IPS-NIHi11 (cell line): ENCODE data around the gene RAD9A.

ENCODE experiments used
- DNase-seq: peaks from one replicate; pipeline ENCODE4 v3.0.0; 2012; ENCODE audit warnings: mixed read lengths, low spot score

The RAD9A gene

DNA sequence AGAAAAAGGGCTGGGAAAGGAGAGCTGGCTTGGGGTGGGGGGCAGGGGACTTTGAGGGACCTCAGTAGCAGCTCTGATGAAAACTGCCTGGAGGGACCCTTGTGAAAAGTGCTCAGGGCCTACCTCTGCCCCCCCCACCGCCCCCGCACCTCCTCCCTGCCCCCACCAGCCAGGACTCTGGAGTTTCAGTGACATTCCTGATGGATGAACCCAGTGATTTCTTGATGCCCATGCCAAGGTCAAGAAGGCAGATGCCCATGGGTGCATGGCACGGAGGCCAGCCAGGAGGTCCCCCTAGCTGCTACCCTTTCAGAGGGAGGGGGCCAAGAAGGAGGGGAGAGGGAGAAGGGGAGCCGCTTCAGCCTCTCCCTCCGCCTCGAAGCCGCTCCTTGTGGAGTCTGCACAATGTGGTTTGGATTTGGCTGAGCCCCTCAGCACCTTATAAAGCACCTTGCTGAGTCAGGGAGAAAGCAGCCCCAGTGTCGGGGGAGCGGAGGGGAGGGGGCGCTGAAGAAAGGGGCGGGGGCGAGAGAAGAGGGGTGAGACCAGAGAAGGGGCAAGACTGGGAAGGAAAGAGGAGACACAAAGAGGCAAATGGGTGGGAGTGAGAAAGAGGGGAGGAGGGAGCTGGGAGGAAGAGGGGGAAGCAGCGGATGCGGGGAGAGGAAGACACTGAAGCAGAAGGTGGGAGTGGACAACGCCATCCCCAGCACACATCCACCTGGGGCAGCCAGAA lies 16.3 kb upstream of the RAD9A start:
- no peak for DNase-seq

DNA sequence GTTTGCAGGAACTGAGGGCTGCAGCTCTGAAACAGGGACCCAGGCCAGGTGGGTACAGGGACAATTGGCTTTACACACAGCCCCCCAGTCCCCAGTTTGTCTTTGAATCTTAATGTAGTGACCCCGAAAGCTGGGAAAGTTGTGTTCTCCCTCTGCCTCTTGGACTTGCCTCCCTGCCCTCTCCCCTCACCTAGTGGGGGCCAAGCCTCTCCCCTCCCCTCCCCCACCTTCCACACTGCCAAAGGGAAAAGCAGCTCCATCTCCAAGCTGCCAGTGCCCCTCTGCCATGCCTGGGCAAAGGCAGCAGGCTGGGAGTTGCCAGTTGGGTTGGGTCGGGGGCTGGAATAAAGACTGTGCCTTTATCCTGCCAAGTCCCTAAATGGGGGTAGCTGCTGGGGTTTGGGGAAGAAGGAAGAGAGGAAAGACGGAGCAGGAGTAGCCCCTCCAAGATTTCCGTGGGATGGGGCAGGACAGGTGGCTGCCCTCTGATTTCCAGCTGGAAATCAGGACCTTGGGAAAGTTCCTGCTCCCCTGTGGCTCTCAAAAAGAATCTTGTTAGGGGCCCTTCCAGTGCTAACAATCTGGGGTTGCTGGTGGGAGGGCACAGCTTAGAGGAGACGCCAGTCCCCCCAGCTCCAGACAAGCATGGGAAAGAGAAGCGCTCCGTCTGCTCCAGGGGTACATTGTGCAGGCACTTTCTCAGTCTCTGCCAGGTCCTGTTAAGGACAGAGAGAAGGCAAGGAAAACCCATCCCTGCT lies 15.5 kb upstream of the RAD9A start:
- no peak for DNase-seq

DNA sequence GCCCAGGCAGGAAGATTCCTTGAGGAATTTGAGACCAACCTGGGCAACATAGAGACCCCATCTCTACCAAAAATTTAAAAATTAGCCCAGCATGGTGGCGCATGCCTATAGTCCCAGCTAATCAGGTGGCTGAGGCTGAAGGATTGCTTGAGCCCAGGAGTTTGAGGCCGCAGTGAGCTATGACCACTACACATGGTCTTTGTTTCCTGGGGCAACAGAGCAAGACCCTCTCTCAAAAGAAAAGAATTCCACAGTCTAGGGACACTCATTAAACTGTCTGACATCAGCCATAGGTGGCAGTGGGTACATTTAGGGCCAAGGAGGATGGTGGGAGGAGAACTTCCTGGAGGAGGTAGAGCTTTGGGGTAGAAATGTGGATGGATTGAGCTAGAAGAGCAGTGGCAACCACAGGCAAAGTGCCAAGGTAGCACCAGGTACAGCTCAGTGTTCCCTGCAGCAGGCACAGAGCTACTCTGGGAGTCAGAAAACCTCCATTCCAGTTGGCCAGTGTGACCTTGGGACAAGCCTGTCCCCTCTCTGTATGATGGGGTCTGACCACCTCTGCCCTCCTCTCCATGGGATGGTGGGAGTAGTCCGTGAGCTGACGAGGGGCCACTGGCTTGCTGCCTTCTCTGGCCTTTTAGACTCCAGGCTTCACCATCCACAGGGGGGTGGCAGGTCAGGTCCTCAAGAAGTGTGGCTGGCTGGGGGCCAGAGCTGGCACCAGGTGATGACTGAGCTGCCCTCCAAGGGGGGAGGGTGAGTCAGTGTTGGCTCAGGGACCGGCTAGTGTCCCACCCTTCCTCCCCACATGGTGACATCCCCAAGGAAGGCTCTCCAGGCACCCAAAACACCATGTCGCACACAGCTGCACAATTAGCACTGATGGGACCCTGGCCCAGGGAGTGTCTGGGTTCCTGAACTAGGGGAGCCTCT lies 14.6 kb upstream of the RAD9A start:
- no peak for DNase-seq

DNA sequence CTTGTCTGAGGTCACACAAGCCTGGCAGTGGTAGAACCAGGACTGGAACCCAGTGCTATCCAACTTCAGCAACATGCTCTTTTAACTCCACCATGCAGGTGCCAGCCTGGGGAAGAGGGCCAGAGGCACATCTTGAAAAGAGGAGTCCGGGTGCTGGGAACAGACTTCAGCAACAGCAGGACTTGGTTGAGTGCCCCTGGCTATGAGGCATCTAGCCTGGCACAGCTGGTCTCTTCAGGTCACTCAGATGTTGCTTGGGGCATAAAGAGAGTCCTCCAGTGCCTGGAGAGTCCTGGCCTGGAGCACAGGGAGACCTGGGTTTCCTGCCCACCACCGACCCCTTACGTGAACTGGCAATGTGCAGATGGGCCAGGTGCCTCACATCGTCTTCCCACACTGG lies 13.2 kb upstream of the RAD9A start:
- DNase-seq: no peak

DNA sequence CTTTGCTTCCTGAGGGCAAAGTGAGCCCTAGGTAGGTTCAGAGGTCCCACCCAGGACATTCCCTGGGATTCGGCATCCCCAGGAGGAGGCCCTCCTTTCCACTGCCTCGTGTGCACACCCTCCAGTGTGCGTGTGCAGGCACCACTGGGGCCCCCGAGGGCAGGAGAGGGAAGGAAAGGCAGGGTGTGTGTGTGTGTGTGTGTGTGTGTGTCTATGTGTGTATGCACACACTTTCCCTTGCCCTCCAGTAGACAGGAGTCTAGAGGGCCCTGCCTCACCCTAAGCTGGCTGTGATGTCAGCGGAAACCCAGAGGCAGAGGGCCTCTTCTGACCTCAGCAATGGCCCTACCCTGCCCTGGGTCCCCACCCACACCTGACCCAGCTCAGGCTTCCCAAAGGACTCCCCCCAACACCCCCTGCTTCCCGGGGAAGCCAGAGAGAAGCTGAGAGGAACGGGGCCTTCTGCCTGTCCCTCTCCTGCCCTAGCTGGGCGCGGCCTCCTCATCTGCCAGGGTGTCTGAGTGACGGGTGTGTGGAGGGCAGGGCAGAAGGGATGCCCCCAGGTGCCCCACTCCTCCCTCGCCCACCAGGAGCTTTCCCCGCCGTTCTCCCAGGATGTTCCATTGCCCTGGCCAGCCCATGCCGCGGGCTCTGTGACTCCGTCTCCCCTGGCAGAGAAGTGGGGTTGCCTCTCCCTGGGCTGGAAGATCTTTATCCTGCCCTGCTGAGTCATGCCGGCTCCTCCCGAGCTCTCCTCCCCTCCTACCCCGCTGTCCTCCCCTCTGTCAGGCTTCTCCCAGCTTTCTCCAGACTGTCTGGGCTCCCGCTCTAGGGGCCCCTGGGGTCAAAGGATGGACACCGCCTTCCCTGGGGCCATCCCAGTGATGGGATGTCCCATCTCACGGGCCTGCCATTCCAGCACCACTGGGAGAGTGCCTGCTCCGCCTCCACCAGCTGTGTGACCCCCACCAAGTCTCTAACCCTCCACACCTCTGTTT lies 12.4 kb upstream of the RAD9A start:
- no peak for DNase-seq

DNA sequence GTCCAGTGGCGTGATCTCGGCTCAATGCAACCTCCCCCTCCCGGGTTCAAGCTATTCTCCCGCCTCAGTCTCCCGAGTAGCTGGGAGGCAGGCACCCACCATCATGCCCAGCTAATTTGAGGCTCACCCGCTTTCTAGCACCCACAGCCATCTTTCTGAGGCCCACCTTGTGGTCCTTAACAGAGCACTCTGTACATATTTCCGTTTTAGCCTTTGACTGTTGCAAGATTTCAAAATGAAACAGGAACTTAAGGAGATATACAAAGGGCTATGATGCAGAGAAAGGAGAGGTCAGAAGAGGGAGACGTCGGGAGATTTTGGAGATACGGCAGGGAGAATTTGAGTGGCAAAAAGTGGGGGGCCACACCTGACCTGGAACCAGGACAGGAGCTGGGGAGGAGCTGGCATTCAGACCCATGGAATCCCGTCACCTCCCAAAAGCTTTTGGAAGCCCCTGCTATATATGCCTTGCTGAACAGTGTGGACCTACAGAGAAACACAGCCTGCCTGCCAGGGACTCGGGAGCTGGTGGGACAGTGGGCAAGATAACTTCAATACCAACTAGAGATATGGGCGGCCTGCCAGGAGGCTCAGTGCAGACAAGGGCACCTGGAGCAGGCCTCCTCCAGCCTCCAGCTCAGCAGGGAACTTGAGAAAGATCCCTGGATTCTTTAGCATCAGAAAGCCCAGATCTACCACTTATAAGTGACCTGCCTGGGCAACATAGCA lies 10.4 kb upstream of the RAD9A start:
- no peak for DNase-seq

DNA sequence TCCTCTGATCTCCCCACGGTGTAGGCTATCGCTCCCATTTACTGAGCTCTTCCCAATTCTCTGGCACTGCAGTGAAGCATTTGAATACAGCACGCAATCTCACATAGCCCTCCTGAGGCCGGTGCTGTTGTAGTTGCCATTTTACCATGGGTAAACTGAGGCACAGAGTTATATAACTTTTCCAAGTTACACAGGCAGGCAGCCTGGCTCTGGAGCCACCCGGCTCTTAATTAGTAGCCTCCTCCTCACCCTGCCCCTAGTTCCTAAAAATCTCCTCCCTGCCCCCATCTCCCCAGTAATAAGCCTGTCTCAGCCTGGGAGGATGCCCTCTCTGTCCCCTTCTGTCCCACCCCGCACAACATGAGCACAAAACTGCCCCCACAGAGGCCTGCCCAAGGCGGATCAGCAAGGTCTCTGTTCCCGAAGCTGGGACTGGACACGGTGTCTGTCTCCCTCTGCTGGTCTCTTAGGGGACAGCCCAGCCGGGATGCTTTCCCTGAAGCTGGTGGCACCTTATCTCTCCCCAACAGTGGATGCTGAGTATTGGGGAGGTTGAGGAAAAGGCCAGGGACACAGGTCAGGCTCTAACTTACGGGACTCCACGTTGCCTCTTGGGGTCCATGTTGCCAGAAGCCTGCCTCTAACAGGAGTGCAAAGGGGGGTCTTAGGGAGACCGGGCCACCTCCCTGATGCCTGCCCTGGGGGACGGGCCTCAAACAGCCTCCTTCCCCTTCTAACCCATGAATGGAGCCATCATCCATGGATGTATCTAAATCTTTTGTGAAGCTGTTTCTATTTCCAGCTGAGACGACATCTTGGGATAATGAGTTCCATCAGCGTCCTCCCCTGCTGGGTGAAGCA lies 9.3 kb upstream of the RAD9A start:
- peak; percentile 77 for DNase-seq

DNA sequence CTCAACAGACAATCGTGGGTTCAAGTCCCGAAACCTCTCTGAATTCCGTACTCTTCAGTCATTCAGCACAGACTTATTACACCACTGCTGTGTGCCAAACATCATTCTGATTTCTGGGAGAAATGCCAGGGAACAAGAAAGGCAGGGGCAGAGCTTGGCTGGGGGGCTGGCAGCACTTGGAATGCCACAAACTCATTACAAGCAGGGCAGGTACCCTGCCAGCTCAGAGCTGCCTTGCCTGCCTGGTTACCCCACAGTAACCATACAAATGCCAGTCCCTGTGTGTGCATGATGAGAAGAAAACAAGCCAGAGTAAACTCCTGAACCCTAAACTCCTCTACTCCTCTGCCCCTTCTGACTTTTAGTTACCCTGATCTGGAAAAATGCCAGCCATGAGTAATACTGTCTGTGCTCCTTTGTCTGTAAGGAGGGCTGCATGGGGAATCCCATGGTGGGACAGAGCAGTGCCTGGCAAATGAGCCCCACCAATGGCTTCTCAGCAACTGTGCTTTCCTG lies 6.9 kb upstream of the RAD9A start:
- no peak for DNase-seq

DNA sequence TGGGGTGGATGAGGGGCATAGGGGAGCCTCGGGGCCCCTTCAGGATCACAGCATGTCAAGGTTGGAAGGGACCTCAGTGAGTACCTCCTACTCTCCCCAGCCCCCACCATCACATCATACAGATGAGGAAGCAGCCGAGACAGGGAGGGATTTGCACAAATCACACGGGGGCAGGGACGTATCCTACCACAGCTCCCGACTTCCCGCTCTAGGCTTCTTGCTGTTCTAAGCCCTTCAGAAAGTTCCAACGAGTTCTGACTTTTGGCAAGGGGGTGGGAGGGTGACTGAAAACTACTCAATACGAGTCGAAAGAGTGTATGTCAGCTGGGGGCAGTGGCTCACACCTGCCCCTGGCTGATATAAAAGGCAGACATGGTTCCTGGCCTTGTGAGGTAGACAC lies 4.7 kb upstream of the RAD9A start:
- DNase-seq: no peak

DNA sequence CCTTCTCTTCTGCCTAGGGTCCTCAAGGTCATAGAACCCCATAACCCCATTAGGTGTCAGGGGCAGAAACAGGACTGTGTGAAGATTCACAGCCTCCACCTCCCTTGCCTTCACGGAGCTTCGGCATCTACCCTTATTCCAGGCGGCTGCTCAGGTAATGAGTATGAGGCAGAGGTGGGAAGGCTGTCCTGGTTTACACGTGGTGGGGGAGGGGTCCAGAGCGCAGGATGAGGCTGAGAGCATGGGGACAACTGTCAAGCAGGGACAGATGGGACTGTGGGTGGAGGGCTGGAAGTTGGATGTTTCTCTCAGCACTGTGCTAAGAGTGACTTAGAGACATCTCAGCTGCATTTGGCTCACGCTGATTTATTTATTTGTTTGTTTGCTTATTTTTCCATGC lies 4.3 kb upstream of the RAD9A start:
- DNase-seq: no peak

DNA sequence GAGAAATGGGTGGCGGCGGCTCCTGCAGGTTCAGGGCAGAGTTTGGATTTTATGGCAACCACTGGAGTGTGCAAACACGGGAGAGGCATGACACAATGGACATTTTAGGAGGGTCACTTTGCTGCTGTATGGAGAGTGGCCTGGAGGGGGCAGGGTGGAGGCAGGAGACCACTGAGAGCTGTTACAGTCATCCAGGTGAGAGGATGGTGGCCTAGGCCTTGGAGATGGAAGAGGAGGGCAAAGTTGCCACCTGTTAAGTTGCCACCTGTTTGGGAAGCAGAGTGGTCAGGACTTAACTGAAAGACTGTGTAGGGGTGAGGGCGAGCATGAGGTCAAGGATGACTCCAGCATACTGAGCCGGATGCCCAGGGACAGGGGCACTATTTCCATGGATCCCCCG lies 2.3 kb upstream of the RAD9A start:
- DNase-seq: peak; percentile 77

DNA sequence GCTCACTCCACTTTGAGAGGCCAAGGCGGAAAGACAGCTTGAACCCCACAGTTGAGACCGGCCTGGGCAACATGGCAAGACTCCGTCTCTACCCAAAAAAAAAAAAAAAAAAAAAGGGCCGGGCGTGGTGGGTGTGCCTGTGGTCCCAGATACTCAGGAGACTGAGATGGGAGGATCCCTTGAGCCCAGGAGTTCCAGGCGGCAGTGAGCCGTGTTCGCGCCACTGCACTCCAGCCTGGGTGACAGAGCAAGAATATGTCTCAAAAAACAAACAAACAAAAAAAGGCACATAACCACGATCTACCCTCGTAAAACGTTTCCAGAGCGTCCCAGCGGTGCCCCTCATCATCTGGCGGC lies 861 bp upstream of the RAD9A start:
- no peak for DNase-seq

DNA sequence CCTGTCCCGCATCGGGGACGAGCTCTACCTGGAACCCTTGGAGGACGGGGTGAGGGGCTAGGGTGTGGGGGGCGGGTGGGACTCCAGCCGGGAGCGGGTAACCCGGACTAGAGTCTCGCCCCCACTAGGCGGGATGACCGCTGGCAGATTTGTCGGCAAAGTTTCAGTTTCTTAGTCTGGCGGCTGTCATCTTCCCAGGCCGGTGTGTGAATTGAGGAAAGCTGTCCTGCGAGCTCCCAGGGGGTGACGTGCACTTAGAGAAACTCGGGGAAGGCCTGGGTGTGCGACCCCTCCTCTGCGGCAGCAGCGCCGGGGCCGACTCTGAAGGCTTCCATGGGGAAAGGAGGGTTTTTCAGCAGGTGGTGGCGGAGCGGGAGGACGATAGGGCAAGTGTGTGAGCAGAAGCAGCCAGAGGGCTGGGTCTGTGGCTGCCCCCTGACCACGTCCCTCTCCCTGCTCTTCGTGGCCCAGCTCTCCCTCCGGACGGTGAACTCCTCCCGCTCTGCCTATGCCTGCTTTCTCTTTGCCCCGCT lies 463 bp downstream of the RAD9A start:
- DNase-seq: no peak

DNA sequence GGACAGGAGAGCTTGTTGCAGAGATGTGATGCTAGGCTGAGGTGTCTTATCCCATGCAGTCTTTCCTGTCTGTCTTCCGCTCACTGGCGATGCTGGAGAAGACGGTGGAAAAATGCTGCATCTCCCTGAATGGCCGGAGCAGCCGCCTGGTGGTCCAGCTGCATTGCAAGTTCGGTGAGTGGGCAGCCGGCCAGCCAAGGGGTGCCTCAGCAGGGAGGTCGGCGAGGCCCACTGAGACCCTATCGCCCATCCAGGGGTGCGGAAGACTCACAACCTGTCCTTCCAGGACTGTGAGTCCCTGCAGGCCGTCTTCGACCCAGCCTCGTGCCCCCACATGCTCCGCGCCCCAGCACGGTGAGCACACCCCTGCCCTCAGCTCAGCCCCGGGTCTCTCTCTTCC lies 1.7 kb downstream of the RAD9A start:
- DNase-seq: no peak

DNA sequence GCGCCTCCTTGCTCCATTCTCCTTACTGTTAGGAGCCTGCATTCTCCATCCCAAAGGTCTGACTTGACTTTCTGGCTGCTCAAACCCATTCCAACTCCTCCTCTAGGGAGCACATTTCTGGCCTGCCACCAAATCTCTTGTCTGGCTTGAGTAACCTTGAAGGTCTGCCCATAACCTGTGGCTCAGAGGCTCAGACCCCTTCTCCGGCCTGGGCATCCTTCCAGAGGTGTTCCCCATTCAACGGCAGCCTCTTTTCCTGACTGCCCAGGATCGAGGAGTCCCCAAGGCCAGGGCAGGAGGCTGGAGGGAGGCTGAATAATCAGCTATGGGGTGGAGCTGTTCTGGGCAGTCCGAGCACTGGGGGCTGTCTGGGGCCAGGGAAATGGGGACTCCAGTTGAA lies 2.2 kb downstream of the RAD9A start:
- no peak for DNase-seq

DNA sequence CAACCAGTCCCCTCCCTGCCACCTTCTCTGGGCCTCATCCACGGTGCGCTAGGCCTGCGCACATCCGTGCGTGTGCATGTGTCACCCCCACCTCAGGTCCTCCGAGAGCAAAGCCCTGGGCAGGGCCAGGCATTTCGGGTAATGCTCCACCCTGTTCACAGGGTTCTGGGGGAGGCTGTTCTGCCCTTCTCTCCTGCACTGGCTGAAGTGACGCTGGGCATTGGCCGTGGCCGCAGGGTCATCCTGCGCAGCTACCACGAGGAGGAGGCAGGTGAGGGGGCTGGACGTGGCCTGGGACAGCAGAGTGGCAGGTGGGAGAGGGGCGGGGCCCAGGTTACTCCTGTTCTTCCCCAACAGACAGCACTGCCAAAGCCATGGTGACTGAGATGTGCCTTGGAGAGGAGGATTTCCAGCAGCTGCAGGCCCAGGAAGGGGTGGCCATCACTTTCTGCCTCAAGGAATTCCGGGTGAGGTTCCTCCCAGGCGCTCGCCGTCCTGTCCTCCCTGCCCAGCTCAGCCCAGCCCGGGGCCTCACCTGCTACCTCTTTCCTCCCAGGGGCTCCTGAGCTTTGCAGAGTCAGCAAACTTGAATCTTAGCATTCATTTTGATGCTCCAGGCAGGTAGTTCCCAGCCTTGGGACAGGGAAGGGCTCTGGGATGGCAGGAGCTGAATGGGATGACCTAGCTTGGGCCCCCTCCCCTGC lies 3.9 kb downstream of the RAD9A start:
- no peak for DNase-seq

DNA sequence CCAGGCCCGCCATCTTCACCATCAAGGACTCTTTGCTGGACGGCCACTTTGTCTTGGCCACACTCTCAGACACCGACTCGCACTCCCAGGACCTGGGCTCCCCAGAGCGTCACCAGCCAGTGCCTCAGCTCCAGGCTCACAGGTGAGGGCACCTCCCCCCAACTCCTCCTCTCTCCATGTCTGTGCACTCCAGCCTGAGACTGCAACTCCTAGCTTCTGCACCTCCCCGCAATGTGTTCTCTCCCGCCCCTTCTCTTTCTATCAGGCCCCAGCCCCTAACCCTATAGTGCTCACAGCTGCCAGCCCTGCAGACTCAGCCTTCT lies 4.4 kb downstream of the RAD9A start:
- DNase-seq: no peak

DNA sequence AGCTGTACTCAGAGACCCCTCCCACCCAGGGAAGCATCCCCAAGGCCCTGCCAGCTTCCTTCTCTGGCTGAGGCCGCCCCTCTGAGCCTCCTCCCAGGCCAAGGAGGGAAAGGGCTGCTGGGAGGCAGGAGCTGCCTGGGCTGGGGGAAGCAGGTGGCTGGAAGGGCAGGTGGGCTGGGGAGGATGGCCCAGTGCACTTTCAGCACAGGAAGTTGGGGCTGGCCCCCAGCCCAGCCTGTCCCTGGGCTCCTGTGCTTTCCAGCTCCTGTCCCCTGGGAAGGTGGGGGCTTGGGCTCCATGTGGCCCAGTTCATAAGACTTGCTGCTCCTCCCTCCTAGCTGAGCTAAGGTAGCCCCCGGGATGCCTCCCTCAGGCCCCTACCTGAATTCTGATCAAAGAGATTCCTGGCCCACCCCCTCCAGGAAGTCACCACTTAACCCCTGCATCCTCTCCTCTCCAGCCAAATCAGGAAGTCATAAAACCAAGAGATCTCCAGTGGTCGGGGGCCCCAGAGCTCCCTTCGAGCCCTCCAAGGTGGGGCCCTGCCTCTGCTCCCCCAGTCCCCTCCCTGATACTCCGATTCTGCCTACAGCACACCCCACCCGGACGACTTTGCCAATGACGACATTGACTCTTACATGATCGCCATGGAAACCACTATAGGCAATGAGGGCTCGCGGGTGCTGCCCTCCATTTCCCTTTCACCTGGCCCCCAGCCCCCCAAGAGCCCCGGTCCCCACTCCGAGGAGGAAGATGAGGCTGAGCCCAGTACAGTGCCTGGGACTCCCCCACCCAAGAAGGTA lies 5.0 kb downstream of the RAD9A start:
- DNase-seq: no peak
